Right lobe of liver (tissue), 6 donors: ENCODE measurements around the gene FAM83F. TPM values are rescaled to one million over a fixed set of nuclear protein-coding genes. Genes with fewer than 3 reads are reported as not detected.

ENCODE experiments used
- ATAC-seq, 4 donors: fragments of 200-7000 bp; cut with Tn5 transposase; one replicate each; pipeline ENCODE4 v1.9.1; 2020; ENCODE audit warnings: mild to moderate bottlenecking in 4 of 4, moderate library complexity in 4 of 4
- DNase-seq, 3 donors: peaks; one replicate each; pipeline ENCODE4 v3.0.0-alpha.2; 2020
- H3K27ac ChIP-seq, 3 donors: fragments of 200-600 bp; one replicate each; pipeline ENCODE4 v1.8.0; 2022
- H3K27me3 ChIP-seq, 2 donors: fragments of 200-600 bp; one replicate each; pipeline ENCODE4 v1.8.0; 2022
- H3K36me3 ChIP-seq, 4 donors: fragments of 200-600 bp; sonication (generic) in 1 of 4; one replicate each; pipeline versions ENCODE4 v1.5.1 to v1.8.0; 2017 to 2022; ENCODE audit warnings: control low read depth in 1 of 4
- H3K4me1 ChIP-seq, 4 donors: fragments of 200-600 bp; sonication (generic) in 1 of 4; one replicate each; pipeline versions ENCODE4 v1.5.1 to v1.8.0; 2017 to 2022; ENCODE audit warnings: control low read depth in 1 of 4
- H3K4me3 ChIP-seq, 3 donors: fragments of 200-600 bp; one replicate each; pipeline ENCODE4 v1.8.0; 2022
- H3K9me3 ChIP-seq, 4 donors: fragments of 200-600 bp; sonication (generic) in 1 of 4; one replicate each; pipeline versions ENCODE4 v1.5.1 to v1.8.0; 2017 to 2022; ENCODE audit warnings: control low read depth in 1 of 4
- POLR2A ChIP-seq: fragments of 450-650 bp; IDR thresholded peaks from one replicate; pipeline ENCODE4 v1.6.1; 2017; ENCODE audit warnings: antibody characterized with exemption, mild to moderate bottlenecking
- WGBS: methylation state at CpG from one replicate; pipeline ENCODE4 v1.1.6; 2018; ENCODE audit warnings: low coverage, low lambda C conversion rate; ENCODE audit not compliant: insufficient coverage; ENCODE audit errors: missing lambda C conversion rate; 5-methylcytosine and 5-hydroxymethylcytosine counted together
- intact Hi-C, 2 donors: fragments of 100-400 bp; cut with DNase I; formaldehyde crosslinking; loops; one replicate each; pipeline versions ENCODE4 v1.11.2 to v1.14.1; 2022
- total RNA-seq, 6 experiments: library from RNA; depleted of rRNA in 2 of 6; stranded (reverse); fragments of >200 nt in 2 of 6; fragmentation: NEBNext Ultra II Directional in 3 of 6; extraction: Animal tissue kit (Norgen Biotek cat#: 25700) in 3 of 6; gene quantifications; one replicate each; pipeline versions ENCODE4 v1.1.0 to v1.2.4, GENCODE V29; 2016 to 2023
- TF ChIP-seq, protein P1 (sequence below), 4 donors: fragments of 200-600 bp in 3 of 4; fragments of 450-650 bp in 1 of 4; IDR thresholded peaks; one replicate each; pipeline versions ENCODE4 v1.5.1 to v1.8.0; 2016 to 2022; ENCODE audit warnings: antibody characterized with exemption in 4 of 4, mild to moderate bottlenecking in 2 of 4
- donor health status: DM: no; HTN: yes; CAD: no.
- donor health status: DM: no; HTN: no; CAD: no.
- donor health status: DM: no; HTN: no; CAD: no.
- donor health status: DM: no; HTN: yes; CAD: no.
- donor health status: DM: no; HTN: yes; CAD: no.

The FAM83F gene
- total RNA-seq, 6 experiments from 2014 or later, result 1.1 to 4.5 (median 1.6) TPM

GRCh38 chr22:39985383-39986035 lies 9.2 kb upstream of the FAM83F start:
- Histone ChIP-seq H3K4me3 (no peak overlapping the region), H3K27me3 (no peaks in the 10 kb centered on the region), H3K27ac (no peak overlapping the region), H3K4me1 (peaks cover 0 to 10% (median 4%) of the 10 kb centered on the region in 4 donors), H3K9me3 (no peaks in the 10 kb centered on the region), H3K36me3 (no peaks in the 10 kb centered on the region)
- DNase-seq (no peak), ATAC-seq (no peak)
- WGBS, result 75% methylated on average over 4 of the region's 7 CpGs
- intact Hi-C loops, result no loop called here
- TF ChIP-seq, protein P1, sequence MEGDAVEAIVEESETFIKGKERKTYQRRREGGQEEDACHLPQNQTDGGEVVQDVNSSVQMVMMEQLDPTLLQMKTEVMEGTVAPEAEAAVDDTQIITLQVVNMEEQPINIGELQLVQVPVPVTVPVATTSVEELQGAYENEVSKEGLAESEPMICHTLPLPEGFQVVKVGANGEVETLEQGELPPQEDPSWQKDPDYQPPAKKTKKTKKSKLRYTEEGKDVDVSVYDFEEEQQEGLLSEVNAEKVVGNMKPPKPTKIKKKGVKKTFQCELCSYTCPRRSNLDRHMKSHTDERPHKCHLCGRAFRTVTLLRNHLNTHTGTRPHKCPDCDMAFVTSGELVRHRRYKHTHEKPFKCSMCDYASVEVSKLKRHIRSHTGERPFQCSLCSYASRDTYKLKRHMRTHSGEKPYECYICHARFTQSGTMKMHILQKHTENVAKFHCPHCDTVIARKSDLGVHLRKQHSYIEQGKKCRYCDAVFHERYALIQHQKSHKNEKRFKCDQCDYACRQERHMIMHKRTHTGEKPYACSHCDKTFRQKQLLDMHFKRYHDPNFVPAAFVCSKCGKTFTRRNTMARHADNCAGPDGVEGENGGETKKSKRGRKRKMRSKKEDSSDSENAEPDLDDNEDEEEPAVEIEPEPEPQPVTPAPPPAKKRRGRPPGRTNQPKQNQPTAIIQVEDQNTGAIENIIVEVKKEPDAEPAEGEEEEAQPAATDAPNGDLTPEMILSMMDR (IDR thresholded peaks at IDR 0.05), result no peak
- no peak for TF ChIP-seq POLR2A

DNA sequence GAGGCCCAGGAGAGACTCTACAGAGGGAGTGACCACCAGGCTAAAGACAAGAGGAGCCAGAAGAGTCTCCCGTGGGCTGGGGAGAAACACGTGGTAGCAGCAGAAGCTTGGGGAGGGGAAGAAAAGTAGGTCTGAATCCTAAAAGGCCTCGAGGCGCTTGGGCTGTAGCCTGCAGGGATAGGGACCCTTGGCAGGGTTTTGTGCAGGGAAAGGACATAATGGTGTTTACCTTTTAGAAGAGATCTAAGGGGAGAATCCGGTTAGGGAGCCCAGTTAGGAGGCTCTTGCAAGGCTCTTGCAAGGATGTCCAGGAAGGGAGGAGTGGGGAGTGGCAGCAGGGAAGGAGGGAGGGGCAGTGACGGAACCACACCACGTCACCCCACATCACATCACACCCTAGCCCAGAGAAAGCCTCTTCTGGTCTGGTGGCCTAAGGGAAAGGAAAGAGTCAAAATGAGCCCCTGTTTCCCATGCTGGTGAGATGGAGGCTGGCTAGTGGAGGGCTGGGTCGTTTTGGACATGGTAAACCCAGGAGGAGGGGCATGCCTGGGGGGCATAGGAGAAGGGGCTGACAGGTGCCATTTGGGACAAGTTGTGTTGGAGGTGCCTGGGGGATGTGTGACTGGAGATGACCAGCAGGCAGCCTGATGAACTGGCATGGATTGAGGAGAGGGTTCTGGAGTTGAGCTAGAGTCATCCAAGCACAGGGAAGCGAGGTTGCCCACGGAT lies 6.2 kb upstream of the FAM83F start:
- peaks cover 0 to 41% (median 12%) of the 10 kb centered on the region in 4 donors for H3K4me1 ChIP-seq
- no peaks in the 10 kb centered on the region for H3K27me3 ChIP-seq
- H3K4me3 ChIP-seq, result no peak overlapping the region
- intact Hi-C loops, result no loop called here
- WGBS, result 80% methylated on average over 8 of the region's 10 CpGs
- no peak for DNase-seq
- ATAC-seq, result no peak
- TF ChIP-seq, protein P1 (IDR thresholded peaks at IDR 0.05), result no peak
- no peak for TF ChIP-seq POLR2A
- H3K36me3 ChIP-seq, result no peaks in the 10 kb centered on the region
- H3K27ac ChIP-seq, result no peak overlapping the region
- H3K9me3 ChIP-seq, result no peaks in the 10 kb centered on the region

DNA sequence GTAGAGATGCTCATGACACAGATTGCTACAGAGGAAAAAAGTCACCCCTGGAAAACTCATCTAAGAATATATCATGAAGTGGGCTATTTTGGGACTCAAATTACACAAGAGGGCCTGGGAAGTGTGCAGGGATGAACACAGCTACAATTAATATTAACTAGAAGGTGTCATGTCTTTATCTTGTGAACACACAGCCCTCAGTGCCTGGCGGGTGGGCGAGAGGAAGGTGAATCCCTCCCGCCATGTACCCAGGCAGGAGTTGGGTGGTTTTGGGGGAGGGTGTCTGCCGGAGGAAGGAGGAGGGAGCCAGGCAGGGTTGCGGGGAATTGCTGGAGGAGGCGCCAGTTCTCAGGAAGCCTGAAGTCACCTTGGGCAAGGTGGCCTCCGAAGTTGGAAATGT lies 5.1 kb upstream of the FAM83F start:
- WGBS, result 76% methylated on average over 7 of the region's 7 CpGs
- Histone ChIP-seq H3K4me3 (no peak overlapping the region), H3K27me3 (no peaks in the 10 kb centered on the region), H3K4me1 (peaks cover 0 to 49% (median 12%) of the 10 kb centered on the region in 4 donors), H3K27ac (peak overlapping the region in 2 of 3 donors; percentile 86 to 88), H3K9me3 (no peaks in the 10 kb centered on the region), H3K36me3 (no peaks in the 10 kb centered on the region)
- no peak for DNase-seq
- intact Hi-C loops, result no loop called here
- no peak for TF ChIP-seq POLR2A
- TF ChIP-seq, protein P1 (IDR thresholded peaks at IDR 0.05), result no peak
- ATAC-seq, result no peak

GRCh38 chr22:39990686-39991085 lies 4.1 kb upstream of the FAM83F start:
- intact Hi-C loops, result no loop called here
- Histone ChIP-seq H3K27me3 (no peaks in the 10 kb centered on the region), H3K27ac (peak overlapping the region in 2 of 3 donors; percentile 86 to 88), H3K9me3 (no peaks in the 10 kb centered on the region), H3K36me3 (no peaks in the 10 kb centered on the region), H3K4me3 (no peak overlapping the region), H3K4me1 (peaks cover 0 to 52% (median 12%) of the 10 kb centered on the region in 4 donors)
- no peak for DNase-seq
- 31% methylated on average over 3 of the region's 3 CpGs for WGBS
- no peak for TF ChIP-seq POLR2A
- TF ChIP-seq, protein P1 (IDR thresholded peaks at IDR 0.05), result no peak
- peak; percentile 5 to 19 (median 14) for ATAC-seq
